Cardiac ventricle fibroblast (primary cell): ENCODE measurements around the gene ADCY6. TPM values are rescaled to one million over a fixed set of nuclear protein-coding genes. Genes with fewer than 3 reads are reported as not detected.

ENCODE experiments used
- total RNA-seq: library from RNA; depleted of rRNA; stranded (reverse); fragments of >200 nt; gene quantifications from 2 replicates; pipeline ENCODE4 v1.2.3, GENCODE V29; 2015

The ADCY6 gene
- total RNA-seq: 26.0 and 33.3 TPM in 2 replicates

GRCh38 chr12:48788854-48789775 lies at the start of gene ADCY6:
TSS of gene ADCY6 (minus strand) at chr12:48789089. CDS start at chr12:48783434, 5,655 bp downstream.

DNA sequence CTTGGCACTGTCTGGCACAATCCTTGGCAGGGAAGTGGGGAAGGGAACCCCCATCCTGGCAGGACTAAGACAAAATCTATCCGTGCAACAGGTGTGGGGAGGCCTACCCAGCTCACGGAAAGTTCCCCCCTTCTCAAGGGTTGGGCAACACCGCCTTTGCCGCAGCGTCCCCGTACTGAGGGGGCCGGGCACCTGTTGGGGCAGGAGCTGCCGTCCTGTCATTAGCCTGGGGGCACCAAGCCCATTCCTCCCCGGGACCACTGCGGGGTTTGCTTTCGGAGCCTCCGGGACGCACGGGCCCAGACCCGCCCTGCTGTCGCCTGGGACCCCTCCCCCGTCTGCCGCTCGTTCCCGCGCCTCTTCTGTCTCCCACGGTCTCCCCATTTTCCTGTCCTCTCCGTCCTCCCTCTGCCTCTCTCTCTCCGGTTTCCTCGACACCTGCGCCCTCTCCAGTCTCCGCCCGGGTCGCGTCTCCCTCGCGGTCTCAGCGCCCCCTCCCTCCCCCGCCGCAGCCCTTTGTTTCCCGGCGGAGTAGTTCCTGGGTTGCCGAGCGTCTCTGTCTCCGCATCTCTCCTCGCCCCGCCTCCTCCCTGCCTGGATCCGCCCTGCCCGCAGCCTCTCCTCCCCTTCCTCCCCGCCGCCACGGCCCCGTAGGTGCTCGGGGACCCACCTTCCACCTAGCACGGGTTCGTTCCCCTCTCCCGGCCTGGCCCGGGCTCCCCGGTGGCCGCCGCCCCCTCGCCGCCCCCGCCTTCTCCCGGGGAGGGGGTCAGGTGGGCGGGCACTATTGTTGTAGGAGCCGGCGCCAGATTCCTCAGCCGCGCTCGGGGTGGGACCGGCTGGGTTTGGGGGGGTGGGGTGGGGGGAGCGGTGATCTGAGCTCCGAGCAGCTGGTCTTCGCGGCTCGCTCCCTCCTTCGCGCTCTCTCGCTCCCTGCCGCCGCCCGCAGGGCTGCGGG lies 29.3 kb upstream of the ADCY6 start, which contains the start of gene CACNB3:
Gene CACNB3 (plus strand): TSS at position 624 of the 958 bp plus-strand sequence. CDS start 434 bp downstream, outside the sequence.

DNA sequence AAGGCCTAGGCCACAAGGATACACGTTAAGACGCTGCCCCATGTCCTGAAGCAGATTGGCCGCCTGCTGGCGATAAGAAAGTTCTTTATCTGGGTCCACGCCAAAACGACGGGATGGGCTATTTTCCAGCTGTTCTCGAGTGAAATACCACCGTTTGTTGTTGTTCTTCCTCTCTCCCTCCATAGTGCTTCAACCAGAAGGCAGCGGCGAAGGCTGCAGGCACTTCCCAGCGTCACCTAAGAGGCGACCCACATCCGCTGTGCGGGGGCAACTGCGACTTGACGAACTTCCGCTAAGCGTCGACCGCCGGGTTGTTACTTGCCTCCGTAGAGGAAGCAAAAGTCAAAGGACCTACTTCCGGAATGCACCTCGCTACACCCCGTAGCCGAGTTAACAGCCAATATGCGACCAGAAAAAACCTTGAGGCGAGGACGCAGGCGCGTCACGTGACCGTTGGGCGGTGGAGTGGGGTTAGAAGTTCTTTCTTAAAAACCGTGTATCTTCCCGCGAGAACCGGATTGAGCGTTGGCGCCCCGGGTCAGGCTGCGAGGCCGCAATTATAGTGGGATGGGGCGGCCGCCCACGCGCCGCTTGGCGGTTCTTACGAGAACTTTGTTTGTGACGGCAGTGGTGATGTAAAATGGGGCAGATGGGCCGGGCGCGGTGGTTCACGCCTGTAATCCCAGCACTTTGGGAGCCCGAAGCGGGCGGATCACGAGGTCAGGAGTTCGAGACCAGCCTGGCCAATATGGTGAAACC lies 72.2 kb downstream of the ADCY6 start, which contains the start of gene CCNT1:
Gene CCNT1 (minus strand): TSS at position 215 of the 759 bp plus-strand sequence. CDS start 32 bp downstream, at position 183.

Other genes with a start within 250 kb of the ADCY6 start
- gene LALBA, start 219.0 kb downstream of the ADCY6 start, total RNA-seq: not detected in 2 replicates
- 36.8 and 45.0 TPM in 2 replicates for gene KANSL2, start 106.9 kb downstream of the ADCY6 start, total RNA-seq
- gene CCNT1, start 72.4 kb downstream of the ADCY6 start, total RNA-seq: 12.4 and 23.1 TPM in 2 replicates
- 12.8 and 20.7 TPM in 2 replicates for gene CACNB3, start 29.4 kb upstream of the ADCY6 start, total RNA-seq
- gene DDX23, start 63.1 kb upstream of the ADCY6 start, total RNA-seq: 37.1 and 37.6 TPM in 2 replicates
- gene RND1, start 76.8 kb upstream of the ADCY6 start, total RNA-seq: 0.39 TPM in 1 of 2 replicates, not detected in the other
- gene FKBP11, start 136.4 kb upstream of the ADCY6 start, total RNA-seq: 69.3 and 74.1 TPM in 2 replicates
- 45.7 and 82.1 TPM in 2 replicates for gene ARF3, start 168.4 kb upstream of the ADCY6 start, total RNA-seq
- 0.75 TPM in 1 of 2 replicates, not detected in the other for gene WNT10B, start 182.6 kb upstream of the ADCY6 start, total RNA-seq
- not detected in 2 replicates for gene WNT1, start 189.2 kb upstream of the ADCY6 start, total RNA-seq
- gene DDN, start 210.3 kb upstream of the ADCY6 start, total RNA-seq: 0.05 TPM in 1 of 2 replicates, not detected in the other
- 71.5 and 71.6 TPM in 2 replicates for gene PRKAG1, start 229.7 kb upstream of the ADCY6 start, total RNA-seq